Pancreas (tissue), 10 donors: ENCODE measurements around the gene CEACAM3. TPM values are rescaled to one million over a fixed set of nuclear protein-coding genes. Genes with fewer than 3 reads are reported as not detected.
A peak's percentile ranks its signal among the peaks of the same experiment; 100 is the strongest.

Source experiments
- ATAC-seq, 4 donors: fragments of 200-7000 bp; cut with Tn5 transposase; one replicate each; pipeline versions ENCODE4 v1.8.0 to v1.9.1; 2020; ENCODE audit warnings: mild to moderate bottlenecking in 4 of 4, moderate library complexity in 4 of 4
- DNase-seq, 6 donors: peaks; one replicate each; pipeline ENCODE4 v3.0.0-alpha.2; 2020
- FAIRE-seq: peaks from 2 replicates; lab custom pipeline; 2012; peaks lifted over from hg19 to GRCh38; lab: Jason Lieb, UNC
- H3K27ac ChIP-seq, 4 donors: fragments of 200-600 bp; sonication (generic); 1 replicate in 3 of 4; 2 replicates in 1 of 4; pipeline versions ENCODE4 v1.5.0 to v1.8.0; 2020
- H3K27me3 ChIP-seq, 4 donors: fragments of 200-600 bp; one replicate each; pipeline ENCODE4 v1.8.0; 2021
- H3K36me3 ChIP-seq, 3 donors: fragments of 200-600 bp; sonication (generic) in 1 of 3; one replicate each; pipeline versions ENCODE4 v1.5.0 to v1.8.0; 2020 to 2021
- H3K4me1 ChIP-seq, 3 donors: fragments of 200-600 bp; one replicate each; pipeline ENCODE4 v1.8.0; 2021
- H3K4me3 ChIP-seq, 4 donors: fragments of 200-600 bp; sonication (generic) in 2 of 4; one replicate each; pipeline versions ENCODE4 v1.5.0 to v1.8.0; 2020 to 2021
- H3K9me3 ChIP-seq, 4 donors: fragments of 200-600 bp; one replicate each; pipeline ENCODE4 v1.8.0; 2021
- WGBS, 2 donors: extraction: QIAGEN DNeasy Blood & Tissue Kit; methylation state at CpG; one replicate each; pipeline ENCODE4 v1.1.7; 2013; 5-methylcytosine and 5-hydroxymethylcytosine counted together
- intact Hi-C, 3 donors: fragments of 100-400 bp; cut with DNase I; formaldehyde crosslinking; loops; one replicate each; pipeline versions ENCODE4 v1.11.1 to v1.14.2; 2022
- polyA plus RNA-seq, 2 donors: library from polyadenylated mRNA; stranded (reverse); fragments of 200-250 nt; gene quantifications; one replicate each; pipeline ENCODE4 v1.2.3, GENCODE V29; 2013
- total RNA-seq, 6 donors: library from RNA; stranded (reverse); fragmentation: NEBNext Ultra II Directional in 4 of 6; extraction: Animal tissue kit (Norgen Biotek cat#: 25700) in 4 of 6; gene quantifications; one replicate each; pipeline versions ENCODE4 v1.2.1 to v1.2.4, GENCODE V29; 2021 to 2023
- TF ChIP-seq, protein P1 (sequence below), 4 donors: fragments of 200-600 bp; sonication (generic) in 3 of 4; IDR thresholded peaks; one replicate each; pipeline versions ENCODE4 v1.5.0 to v1.8.0; 2021; ENCODE audit warnings: antibody characterized with exemption in 4 of 4
- donor health status: healthy with polysubstance abuse.
- donor health status: DM: no; HTN: no; CAD: no; lungs with moderate emphysema.
- donor health status: DM: no; HTN: no; CAD: no.
- donor health status: control.
- donor health status: control.
- donor health status: Bipolar disorder and iron deficiency.
- donor health status: DM: yes; HTN: yes; CAD: no.
- donor health status: DM: no; HTN: no; CAD: no.
- donor health status: DM: no; HTN: no; CAD: no.
- donor health status: DM: yes; HTN: yes; CAD: no.

The CEACAM3 gene
- total and polyA plus RNA-seq, 8 donors, result 0.41 to 0.61 TPM; not detected in 6

DNA sequence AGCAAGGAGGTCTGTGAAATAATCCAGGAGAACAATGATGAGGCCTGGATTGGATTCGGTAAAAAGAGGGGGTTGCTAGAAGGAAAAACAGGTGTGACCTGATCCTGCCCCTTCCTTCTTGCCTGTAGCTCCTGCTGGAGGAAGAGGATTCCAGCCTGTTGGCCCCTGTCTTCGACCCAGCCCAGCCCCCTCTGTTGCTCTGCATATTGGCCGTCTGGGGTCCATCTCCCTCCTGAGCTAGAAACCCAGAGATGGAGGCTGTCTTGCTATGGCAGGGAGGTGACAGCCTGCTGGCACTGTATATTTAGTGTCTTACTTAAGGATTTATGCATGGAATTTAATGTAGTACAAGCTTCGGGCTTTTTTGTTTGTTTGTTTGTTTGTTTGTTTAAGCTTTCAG lies 55.1 kb downstream of the CEACAM3 start:
- no peak overlapping the region for H3K4me3 ChIP-seq
- FAIRE-seq (no peak), DNase-seq (no peak), ATAC-seq (no peak)
- H3K27ac ChIP-seq, result no peak overlapping the region
- 28 to 37% methylated on average over 4 of the region's 4 CpGs for WGBS, 2 donors
- H3K36me3 ChIP-seq, result no peaks in the 10 kb centered on the region
- no peaks in the 10 kb centered on the region for H3K9me3 ChIP-seq
- no peaks in the 10 kb centered on the region for H3K27me3 ChIP-seq
- no peaks in the 10 kb centered on the region for H3K4me1 ChIP-seq
- intact Hi-C loops, result no loop called here
- TF ChIP-seq, protein P1, sequence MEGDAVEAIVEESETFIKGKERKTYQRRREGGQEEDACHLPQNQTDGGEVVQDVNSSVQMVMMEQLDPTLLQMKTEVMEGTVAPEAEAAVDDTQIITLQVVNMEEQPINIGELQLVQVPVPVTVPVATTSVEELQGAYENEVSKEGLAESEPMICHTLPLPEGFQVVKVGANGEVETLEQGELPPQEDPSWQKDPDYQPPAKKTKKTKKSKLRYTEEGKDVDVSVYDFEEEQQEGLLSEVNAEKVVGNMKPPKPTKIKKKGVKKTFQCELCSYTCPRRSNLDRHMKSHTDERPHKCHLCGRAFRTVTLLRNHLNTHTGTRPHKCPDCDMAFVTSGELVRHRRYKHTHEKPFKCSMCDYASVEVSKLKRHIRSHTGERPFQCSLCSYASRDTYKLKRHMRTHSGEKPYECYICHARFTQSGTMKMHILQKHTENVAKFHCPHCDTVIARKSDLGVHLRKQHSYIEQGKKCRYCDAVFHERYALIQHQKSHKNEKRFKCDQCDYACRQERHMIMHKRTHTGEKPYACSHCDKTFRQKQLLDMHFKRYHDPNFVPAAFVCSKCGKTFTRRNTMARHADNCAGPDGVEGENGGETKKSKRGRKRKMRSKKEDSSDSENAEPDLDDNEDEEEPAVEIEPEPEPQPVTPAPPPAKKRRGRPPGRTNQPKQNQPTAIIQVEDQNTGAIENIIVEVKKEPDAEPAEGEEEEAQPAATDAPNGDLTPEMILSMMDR (IDR thresholded peaks at IDR 0.05), result no peak

GRCh38 chr19:41853344-41853743 lies 57.0 kb downstream of the CEACAM3 start:
- Histone ChIP-seq H3K36me3 (no peaks in the 10 kb centered on the region), H3K27ac (no peak overlapping the region), H3K27me3 (no peaks in the 10 kb centered on the region), H3K9me3 (no peaks in the 10 kb centered on the region), H3K4me1 (peaks cover 0 to 2% (median 0%) of the 10 kb centered on the region in 3 donors), H3K4me3 (no peak overlapping the region)
- TF ChIP-seq, protein P1 (IDR thresholded peaks at IDR 0.05), result no peak
- intact Hi-C loops, result no loop called here
- WGBS, 2 donors, result 20 to 48% methylated on average over 2 of the region's 2 CpGs
- FAIRE-seq, result no peak
- no peak for DNase-seq
- ATAC-seq, result no peak

GRCh38 chr19:41853768-41854167 lies 57.4 kb downstream of the CEACAM3 start:
- TF ChIP-seq, protein P1 (IDR thresholded peaks at IDR 0.05), result no peak
- H3K27me3 ChIP-seq, result no peaks in the 10 kb centered on the region
- peaks cover 3 to 6% (median 3%) of the 10 kb centered on the region in 3 donors for H3K4me1 ChIP-seq
- no peak overlapping the region for H3K4me3 ChIP-seq
- no peaks in the 10 kb centered on the region for H3K36me3 ChIP-seq
- 41 to 61% methylated on average over 2 of the region's 2 CpGs for WGBS, 2 donors
- FAIRE-seq, result no peak
- intact Hi-C loops, result no loop called here
- no peaks in the 10 kb centered on the region for H3K9me3 ChIP-seq
- no peak for ATAC-seq
- H3K27ac ChIP-seq, result no peak overlapping the region
- DNase-seq, result no peak

- peak overlapping the region in 2 of 4 donors; percentile 92 to 96 for H3K4me3 ChIP-seq
- TF ChIP-seq, protein P1 (IDR thresholded peaks at IDR 0.05), result no peak
- intact Hi-C loops, result no loop called here
- 1% methylated on average over 8 of the region's 8 CpGs for WGBS, 2 donors
- H3K9me3 ChIP-seq, result no peaks in the 10 kb centered on the region
- no peak for DNase-seq
- no peaks in the 10 kb centered on the region for H3K27me3 ChIP-seq
- peak overlapping the region; percentile 26 to 98 (median 92) for H3K27ac ChIP-seq
- no peak for FAIRE-seq
- H3K36me3 ChIP-seq, result peaks cover 0 to 18% (median 7%) of the 10 kb centered on the region in 3 donors
- ATAC-seq, result peak; percentile 4 to 13 (median 8)
- peaks cover 20 to 33% (median 22%) of the 10 kb centered on the region in 3 donors for H3K4me1 ChIP-seq
Measured at GRCh38 chr19:41859213-41859617, 62.8 kb downstream of the CEACAM3 start.

- TF ChIP-seq, protein P1 (IDR thresholded peaks at IDR 0.05), result peak; percentile 48 to 67 (median 54)
- FAIRE-seq (peak; percentile 89), DNase-seq (peak; percentile 97 to 100 (median 99)), ATAC-seq (peak; percentile 90 to 95 (median 90))
- H3K9me3 ChIP-seq, result no peaks in the 10 kb centered on the region
- H3K27ac ChIP-seq, result peak within 1 kb of the TSS; percentile 90 to 98 (median 94)
- peaks cover 20 to 33% (median 22%) of the 10 kb centered on the region in 3 donors for H3K4me1 ChIP-seq
- peak within 1 kb of the TSS; percentile 73 to 96 (median 90) for H3K4me3 ChIP-seq
- 0% methylated on average over 73 to 76 of the region's 76 CpGs for WGBS, 2 donors
- no peaks in the 10 kb centered on the region for H3K27me3 ChIP-seq
- intact Hi-C loops, result no loop called here
- H3K36me3 ChIP-seq, result peaks cover 0 to 24% (median 13%) of the 10 kb centered on the region in 3 donors
Measured at GRCh38 chr19:41859618-41860418, 63.4 kb downstream of the CEACAM3 start, which contains the start of gene RPS19. RPS19 (plus strand) TSS chr19:41860255; CDS start chr19:41860775, 520 bp downstream.
